Prostate gland (tissue), 2 donors: Measurements from ENCODE around the gene PHLDA3. TPM values are rescaled to one million over a fixed set of nuclear protein-coding genes. Genes with fewer than 3 reads are reported as not detected.

ENCODE experiments used
- DNase-seq: peaks from one replicate; pipeline ENCODE4 v3.0.0-alpha.2; 2019; ENCODE audit warnings: low spot score
- H3K27ac ChIP-seq, 2 donors: fragments of 200-600 bp; sonication (generic); 2 replicates each; pipeline ENCODE4 v1.5.1; 2017 to 2019
- H3K27me3 ChIP-seq: fragments of 200-600 bp; sonication (generic); replicated peaks from 2 replicates; pipeline ENCODE4 v1.5.1; 2019; ENCODE audit not compliant: insufficient read depth
- H3K36me3 ChIP-seq, 2 donors: fragments of 200-600 bp; sonication (generic); 1 replicate in 1 of 2; 2 replicates in 1 of 2; pipeline versions ENCODE4 v1.5.1 to v1.8.1; 2017 to 2019
- H3K4me1 ChIP-seq: fragments of 200-600 bp; sonication (generic); replicated peaks from 2 replicates; pipeline ENCODE4 v1.5.1; 2019
- H3K4me3 ChIP-seq, 2 donors: fragments of 200-600 bp; sonication (generic); 2 replicates each; pipeline ENCODE4 v1.5.1; 2017 to 2019
- H3K9me3 ChIP-seq: fragments of 200-600 bp; sonication (generic); 2 replicates; pipeline ENCODE4 v1.5.1; 2017
- CTCF ChIP-seq, 4 experiments: fragments of 200-600 bp in 2 of 4; fragments of 450-650 bp in 2 of 4; sonication (generic) in 2 of 4; IDR thresholded peaks; 1 replicate in 3 of 4; 2 replicates in 1 of 4; pipeline ENCODE4 v1.5.1; 2016 to 2019; ENCODE audit warnings: antibody characterized with exemption in 4 of 4, mild to moderate bottlenecking in 2 of 4, moderate library complexity in 2 of 4
- POLR2A ChIP-seq: fragments of 450-650 bp; IDR thresholded peaks from one replicate; pipeline ENCODE4 v1.6.1; 2016; ENCODE audit warnings: antibody characterized with exemption, mild to moderate bottlenecking
- POLR2AphosphoS5 ChIP-seq: sonication (generic); formaldehyde crosslinking; IDR thresholded peaks from one replicate; pipeline ENCODE4 v1.6.1; 2017; ENCODE audit warnings: antibody characterized with exemption
- whole genome bisulfite sequencing: methylation state at CpG from one replicate; pipeline ENCODE4 v1.1.5; 2018; 5-methylcytosine and 5-hydroxymethylcytosine counted together
- intact Hi-C: fragments of 100-400 bp; cut with DNase I; formaldehyde crosslinking; loops from one replicate; pipeline ENCODE4 v1.14.2; 2022
- total RNA-seq, 2 donors: library from RNA; depleted of rRNA; stranded (reverse); fragments of >200 nt; gene quantifications; one replicate each; pipeline ENCODE4 v1.1.0, GENCODE V29; 2016

Gene PHLDA3
- total RNA-seq, 2 donors from 2014 or later, result 49.7 to 73.9 TPM

DNA sequence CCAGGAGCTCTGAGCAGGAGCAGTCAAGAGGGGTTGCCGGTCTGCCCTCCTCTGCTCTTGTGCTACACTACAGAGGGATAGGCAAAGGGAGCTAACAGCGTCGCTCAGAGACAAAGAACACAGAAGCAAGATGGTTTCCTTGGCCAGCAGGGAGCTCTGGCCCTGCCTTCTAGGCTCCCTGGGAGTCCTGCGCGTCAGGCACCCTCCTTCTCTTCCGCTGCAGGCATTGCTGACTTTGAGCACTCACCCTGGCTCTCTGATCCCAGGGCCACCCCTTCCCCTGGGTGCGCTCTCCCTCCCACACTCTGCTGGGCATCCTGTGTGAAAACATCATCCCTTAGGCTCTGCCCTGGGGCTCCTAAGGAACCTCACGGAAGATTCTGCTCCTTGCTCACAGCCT, 47.9 kb downstream of the PHLDA3 start:
- no peaks in the 10 kb centered on the region for H3K9me3 ChIP-seq
- intact Hi-C loops, result no loop called here
- no peak for DNase-seq
- no peak for TF ChIP-seq CTCF (IDR thresholded peaks at IDR 0.05)
- TF ChIP-seq POLR2AphosphoS5, result no peak
- no peak for TF ChIP-seq POLR2A
- H3K4me1 ChIP-seq, result no peaks in the 10 kb centered on the region
- 87% methylated on average over 8 of the region's 8 CpGs for WGBS
- no peak overlapping the region for H3K27ac ChIP-seq
- H3K36me3 ChIP-seq, result no peaks in the 10 kb centered on the region
- H3K4me3 ChIP-seq, result no peak overlapping the region
- H3K27me3 ChIP-seq, result no peaks in the 10 kb centered on the region

DNA sequence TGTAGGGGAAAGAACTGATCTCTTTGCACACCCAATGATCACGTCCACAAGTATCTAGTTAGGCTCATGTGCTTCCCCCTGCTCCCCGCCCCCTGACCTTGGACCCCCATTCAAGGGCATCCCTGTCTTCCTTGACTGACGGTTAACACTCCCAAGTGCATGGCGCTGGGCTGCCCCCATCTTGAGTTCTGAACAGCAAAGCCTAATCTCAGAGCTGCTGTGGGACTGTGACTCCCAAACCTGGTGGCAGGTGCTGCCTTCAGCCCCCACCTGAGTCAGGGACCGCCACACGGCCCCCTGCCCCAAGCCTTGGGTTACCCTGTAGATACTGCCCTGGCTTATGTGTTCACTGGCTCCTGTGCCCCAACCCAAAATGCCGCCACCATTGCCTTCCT, 48.4 kb downstream of the PHLDA3 start:
- H3K4me1 ChIP-seq, result no peaks in the 10 kb centered on the region
- TF ChIP-seq POLR2A, result no peak
- no peaks in the 10 kb centered on the region for H3K27me3 ChIP-seq
- intact Hi-C loops, result no loop called here
- no peaks in the 10 kb centered on the region for H3K9me3 ChIP-seq
- H3K36me3 ChIP-seq, result no peaks in the 10 kb centered on the region
- DNase-seq, result no peak
- no peak overlapping the region for H3K27ac ChIP-seq
- 98% methylated on average over 7 of the region's 7 CpGs for whole genome bisulfite sequencing
- H3K4me3 ChIP-seq, result no peak overlapping the region

- WGBS, result 79% methylated on average over 12 of the region's 12 CpGs
- H3K9me3 ChIP-seq, result no peaks in the 10 kb centered on the region
- no peak overlapping the region for H3K27ac ChIP-seq
- intact Hi-C loops, result no loop called here
- H3K4me3 ChIP-seq, result no peak overlapping the region
- no peak for DNase-seq
- no peaks in the 10 kb centered on the region for H3K4me1 ChIP-seq
- H3K27me3 ChIP-seq, result no peaks in the 10 kb centered on the region
- H3K36me3 ChIP-seq, result no peaks in the 10 kb centered on the region
- TF ChIP-seq CTCF (IDR thresholded peaks at IDR 0.05) (no peak), POLR2A (no peak), POLR2AphosphoS5 (no peak)
Observed at GRCh38 chr1:201419746-201420607, 49.0 kb downstream of the PHLDA3 start.

DNA sequence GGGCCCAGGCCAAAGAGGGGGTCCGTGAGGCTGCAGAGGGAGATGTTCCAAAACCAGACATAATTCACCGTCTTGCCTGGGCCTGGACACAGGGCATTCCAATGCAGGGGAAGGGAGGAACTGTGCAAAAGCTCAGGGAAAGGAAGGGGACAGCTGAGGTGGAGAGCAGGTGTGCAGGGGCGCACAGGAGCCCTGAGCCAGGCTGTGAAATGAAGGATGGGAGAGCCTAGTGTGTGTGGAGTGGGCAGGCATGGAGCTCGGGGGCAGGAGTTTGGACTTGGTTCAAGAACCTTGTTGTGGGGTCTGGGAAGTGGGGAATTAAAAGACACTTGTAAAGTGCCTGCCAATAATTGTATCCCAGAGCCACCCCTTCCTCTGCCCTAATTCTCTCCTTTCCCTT, 49.7 kb downstream of the PHLDA3 start:
- intact Hi-C loops, result no loop called here

DNA sequence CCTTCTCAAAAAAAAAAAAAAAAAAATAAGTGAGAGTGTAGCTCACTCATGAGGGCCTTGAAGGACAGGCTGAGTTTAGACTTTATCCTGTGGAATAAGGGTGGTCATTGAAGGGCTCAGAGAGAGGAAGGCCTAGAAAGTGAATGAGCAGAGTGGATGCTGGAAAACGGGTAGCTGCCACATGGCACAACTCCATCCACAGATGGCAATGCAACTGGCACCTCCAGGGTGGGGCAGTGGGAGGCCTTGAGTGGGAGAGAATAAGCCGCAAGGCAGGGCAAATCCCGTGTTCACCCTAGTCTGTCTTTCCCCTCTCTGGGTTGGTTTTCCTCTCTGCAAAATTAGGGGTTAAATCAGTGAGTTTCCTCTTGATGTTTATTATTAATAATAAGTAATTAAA, 50.5 kb downstream of the PHLDA3 start:
- intact Hi-C loops, result no loop called here
- no peaks in the 10 kb centered on the region for H3K36me3 ChIP-seq
- no peaks in the 10 kb centered on the region for H3K9me3 ChIP-seq
- WGBS, result 90% methylated on average over 3 of the region's 3 CpGs
- no peak overlapping the region for H3K27ac ChIP-seq
- no peaks in the 10 kb centered on the region for H3K4me1 ChIP-seq
- no peaks in the 10 kb centered on the region for H3K27me3 ChIP-seq
- no peak for DNase-seq
- no peak overlapping the region for H3K4me3 ChIP-seq
- TF ChIP-seq CTCF (IDR thresholded peaks at IDR 0.05) (no peak), POLR2AphosphoS5 (no peak), POLR2A (no peak)

More for the DNA sequence above, 49.7 kb downstream of the PHLDA3 start:
- Histone ChIP-seq H3K9me3 (no peaks in the 10 kb centered on the region), H3K27ac (no peak overlapping the region), H3K4me1 (no peaks in the 10 kb centered on the region), H3K27me3 (no peaks in the 10 kb centered on the region), H3K4me3 (no peak overlapping the region), H3K36me3 (no peaks in the 10 kb centered on the region)
- DNase-seq, result no peak
- TF ChIP-seq CTCF (IDR thresholded peaks at IDR 0.05) (no peak), POLR2A (no peak), POLR2AphosphoS5 (no peak)
- WGBS, result 83% methylated on average over 4 of the region's 4 CpGs

Other genes starting within 250 kb of the PHLDA3 start
- 10 to 100 TPM; 36.8 to 82.9 TPM for gene PKP1, start 185.7 kb downstream of the PHLDA3 start, total RNA-seq
- gene TNNT2, start 91.5 kb downstream of the PHLDA3 start, total RNA-seq, result 1 to 10 TPM; 2.2 to 3.5 TPM
- 10 to 100 TPM; 12.8 to 26.8 TPM for gene LAD1, start 69.9 kb downstream of the PHLDA3 start, total RNA-seq
- gene TNNI1, start 47.5 kb downstream of the PHLDA3 start, total RNA-seq, result 10 to 100 TPM in 1 of 2 donors, not detected in 1; 16.9 TPM
- 1,000 to 10,000 TPM; 1,117 to 1,634 TPM for gene CSRP1, start 37.9 kb upstream of the PHLDA3 start, total RNA-seq
- 10 to 100 TPM; 13.1 to 29.1 TPM for gene NAV1, start 69.9 kb upstream of the PHLDA3 start, total RNA-seq